ENCODE results near the gene SLC18A2.

DNA sequence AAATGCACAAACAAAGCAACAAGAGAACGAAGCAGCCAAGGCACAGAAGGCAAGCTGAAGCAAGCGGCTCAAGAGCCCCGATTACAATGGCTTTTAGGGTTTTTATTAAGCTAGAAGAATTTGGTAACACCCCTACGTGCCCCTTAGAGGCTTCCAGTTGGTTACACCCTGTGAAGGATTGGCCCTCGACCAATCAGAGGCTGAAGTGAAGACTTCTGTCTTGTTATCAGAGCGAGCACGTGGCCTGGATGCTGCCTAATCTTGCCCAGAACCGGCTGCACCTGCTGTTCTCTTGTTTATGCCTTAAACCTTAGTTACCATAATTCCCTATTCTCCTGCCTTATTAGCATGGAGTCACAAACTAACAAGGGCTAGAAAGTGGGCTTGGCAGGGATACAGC lies 22.3 kb upstream of the SLC18A2 start:
- TF ChIP-seq, protein P1, sequence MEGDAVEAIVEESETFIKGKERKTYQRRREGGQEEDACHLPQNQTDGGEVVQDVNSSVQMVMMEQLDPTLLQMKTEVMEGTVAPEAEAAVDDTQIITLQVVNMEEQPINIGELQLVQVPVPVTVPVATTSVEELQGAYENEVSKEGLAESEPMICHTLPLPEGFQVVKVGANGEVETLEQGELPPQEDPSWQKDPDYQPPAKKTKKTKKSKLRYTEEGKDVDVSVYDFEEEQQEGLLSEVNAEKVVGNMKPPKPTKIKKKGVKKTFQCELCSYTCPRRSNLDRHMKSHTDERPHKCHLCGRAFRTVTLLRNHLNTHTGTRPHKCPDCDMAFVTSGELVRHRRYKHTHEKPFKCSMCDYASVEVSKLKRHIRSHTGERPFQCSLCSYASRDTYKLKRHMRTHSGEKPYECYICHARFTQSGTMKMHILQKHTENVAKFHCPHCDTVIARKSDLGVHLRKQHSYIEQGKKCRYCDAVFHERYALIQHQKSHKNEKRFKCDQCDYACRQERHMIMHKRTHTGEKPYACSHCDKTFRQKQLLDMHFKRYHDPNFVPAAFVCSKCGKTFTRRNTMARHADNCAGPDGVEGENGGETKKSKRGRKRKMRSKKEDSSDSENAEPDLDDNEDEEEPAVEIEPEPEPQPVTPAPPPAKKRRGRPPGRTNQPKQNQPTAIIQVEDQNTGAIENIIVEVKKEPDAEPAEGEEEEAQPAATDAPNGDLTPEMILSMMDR (IDR thresholded peaks at IDR 0.05), result no peak
- TF ChIP-seq POLR2A (IDR thresholded peaks at IDR 0.05) (no peak), POLR2AphosphoS5 (IDR thresholded peaks at IDR 0.05) (no peak)

All from transverse colon (tissue), 4 donors.